Stimulated activated CD4-positive, alpha-beta T cell treated with anti-CD3 and anti-CD28 coated beads, Interleukin-1b, Interleukin-23, amount 100 ng/mL, for 24 hours (primary cell): ENCODE data around the gene GNAQ.

Experiments
- DNase-seq, 4 experiments: peaks; one replicate each; pipeline ENCODE4 v3.0.0-alpha.2; 2020; ENCODE audit warnings: low read depth in 4 of 4, low spot score in 1 of 4

The GNAQ gene

DNA sequence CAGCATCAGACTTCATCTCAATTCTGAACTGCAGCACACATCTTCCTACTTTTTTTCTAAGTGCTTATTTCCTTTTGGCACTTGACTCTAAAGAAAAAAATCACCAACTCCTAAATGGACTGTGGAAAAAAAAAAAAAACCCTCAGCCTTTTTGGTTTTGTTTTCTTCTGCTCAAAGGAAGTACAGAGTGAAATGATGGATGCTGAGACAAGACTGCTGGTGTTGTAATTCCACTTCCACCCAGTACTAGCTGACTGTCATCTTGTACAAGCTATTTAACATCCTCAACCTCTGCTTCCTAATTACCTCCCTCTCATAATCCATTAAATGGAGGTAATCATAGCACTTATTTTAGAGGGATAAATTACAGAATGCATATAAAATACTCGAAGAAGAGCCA is 212.0 kb downstream of the GNAQ start:
- no peak for DNase-seq

DNA sequence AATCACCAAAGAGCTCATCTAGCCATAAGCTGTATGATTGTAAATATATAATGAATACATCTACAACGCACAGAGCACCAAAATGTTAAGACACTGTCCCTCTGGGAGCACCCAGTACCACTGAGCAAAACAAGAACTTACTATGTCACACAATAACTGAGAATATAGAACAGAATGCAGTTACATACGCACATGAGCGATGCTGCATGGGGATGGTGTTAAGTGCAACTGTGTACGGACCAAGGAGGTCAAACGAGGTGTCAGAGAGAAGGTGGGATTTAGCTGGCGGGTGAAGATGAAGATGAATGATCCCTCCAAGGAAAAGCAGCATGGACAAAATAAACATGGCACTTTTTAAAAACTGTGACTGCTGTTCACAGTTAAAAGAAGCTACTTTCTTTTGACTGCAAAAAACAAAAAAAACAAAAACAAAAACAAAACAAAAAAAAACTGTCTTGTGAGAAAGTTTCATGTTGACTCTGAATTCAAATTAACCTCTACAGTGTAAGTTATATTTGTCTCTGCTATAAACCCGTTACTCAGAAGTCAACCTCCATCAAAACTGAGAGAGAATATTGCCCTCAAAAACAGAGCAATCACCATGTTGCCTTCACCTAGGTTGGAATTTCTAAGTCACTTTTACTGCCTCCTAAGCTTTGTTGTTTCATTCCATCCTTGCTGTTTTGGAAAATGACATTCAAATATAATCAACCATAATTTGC is 213.9 kb downstream of the GNAQ start:
- no peak for DNase-seq

DNA sequence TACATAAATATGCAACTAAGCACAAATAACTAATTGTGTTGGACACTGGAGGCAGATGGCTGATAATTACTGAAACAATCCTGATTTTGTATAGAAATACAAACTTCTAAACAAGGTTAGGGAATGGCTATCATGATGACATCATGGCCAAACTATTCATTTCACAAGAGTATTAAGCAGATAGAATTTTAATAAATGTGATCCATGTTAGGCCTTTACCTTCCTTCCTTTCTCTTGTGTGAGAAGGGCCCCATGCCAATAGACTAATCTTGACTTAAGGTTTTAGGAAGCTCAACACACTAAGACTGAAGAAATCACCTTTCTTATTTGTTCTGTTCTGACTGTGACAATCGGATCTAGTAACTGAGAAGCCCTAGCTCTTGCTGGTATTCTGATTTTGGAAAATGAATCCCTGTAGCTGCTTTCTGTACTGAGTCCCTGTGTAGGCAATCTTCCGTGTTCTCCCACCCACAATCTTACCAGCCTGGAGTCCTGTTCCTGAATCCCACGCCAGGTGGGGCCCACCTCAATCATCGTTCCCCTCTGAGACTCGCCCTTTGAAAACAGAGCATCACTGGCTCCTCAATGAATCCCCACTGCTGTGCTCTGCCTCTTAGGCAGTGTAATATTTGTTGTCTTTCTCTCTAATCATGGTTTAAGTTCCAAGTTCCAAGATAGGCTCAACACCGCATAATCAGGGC is 214.8 kb downstream of the GNAQ start:
- no peak for DNase-seq

DNA sequence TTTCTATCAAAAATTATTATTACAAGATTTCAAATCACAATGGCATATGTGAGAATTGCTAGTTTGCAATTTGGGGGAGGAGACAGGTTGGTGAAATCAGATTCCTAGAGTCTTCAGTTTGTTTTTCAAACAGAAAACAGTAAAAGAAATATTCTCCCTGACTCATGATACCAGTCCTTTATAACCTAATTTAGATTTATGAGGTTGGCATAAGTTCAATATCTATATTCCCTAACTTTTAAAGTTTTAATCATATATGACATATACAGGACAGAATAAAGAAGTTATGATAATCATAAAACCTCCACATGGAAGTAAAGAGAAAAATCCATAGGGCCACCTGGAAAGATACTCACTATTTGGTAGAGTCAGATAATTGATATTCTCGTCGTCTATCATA is 216.4 kb downstream of the GNAQ start:
- no peak for DNase-seq

DNA sequence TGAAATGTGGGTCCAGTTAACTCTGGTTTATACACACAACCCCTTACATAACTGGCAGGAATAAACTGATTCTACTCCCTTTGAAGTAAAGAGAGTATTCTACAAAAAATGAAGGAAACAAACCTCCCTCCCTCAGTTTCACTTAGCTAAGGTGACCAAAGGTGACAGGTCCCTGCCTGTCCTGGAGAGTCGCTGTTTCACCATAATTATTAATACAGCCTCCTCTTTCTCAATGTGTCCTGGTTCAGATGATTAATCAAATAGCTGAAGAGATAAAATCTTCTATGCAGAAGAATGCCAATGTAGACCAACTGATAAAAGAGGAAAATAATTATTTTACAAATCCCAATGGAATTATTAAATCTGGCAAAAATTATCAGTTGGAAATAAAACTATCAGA is 219.8 kb downstream of the GNAQ start:
- DNase-seq = no peak

DNA sequence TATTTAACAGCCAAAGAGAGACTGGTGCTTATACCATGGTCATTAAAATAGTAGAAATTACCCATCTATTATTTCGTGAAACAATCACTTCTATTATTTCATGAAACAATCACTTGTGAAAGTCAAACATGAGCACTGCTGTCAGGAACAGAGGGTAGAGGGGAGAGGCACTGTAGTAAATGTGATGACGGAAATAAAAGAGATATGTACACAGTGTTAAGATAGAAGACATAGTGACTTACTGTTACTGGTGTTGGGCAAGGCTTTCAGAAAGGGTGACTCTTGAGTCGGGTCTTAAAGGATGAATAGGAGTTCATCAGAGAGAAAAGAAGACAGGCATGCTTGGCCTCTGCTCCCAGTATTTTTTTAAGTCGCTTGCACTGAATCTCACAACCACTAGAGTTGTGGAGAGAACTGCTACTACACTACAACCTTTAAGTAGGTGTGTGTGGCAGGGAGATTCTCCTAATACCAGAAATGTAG is 220.9 kb downstream of the GNAQ start:
- no peak for DNase-seq

DNA sequence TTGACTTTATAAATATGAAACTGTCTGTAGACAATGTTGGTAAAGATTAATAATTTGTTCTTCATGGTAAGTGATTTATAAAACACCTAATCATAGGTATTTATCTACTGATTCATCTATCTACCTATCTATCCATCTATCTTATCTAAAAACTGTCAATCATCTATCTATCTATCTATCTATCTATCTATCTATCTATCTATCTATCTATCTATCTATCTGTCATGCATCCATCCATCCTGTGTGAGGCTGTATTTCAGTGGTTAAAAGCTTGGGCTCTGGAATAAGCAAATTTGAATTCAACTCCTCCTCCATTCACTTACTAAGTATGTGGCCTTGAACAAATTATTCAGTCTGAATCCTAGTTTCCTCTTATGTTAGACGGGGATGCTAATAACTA is 221.6 kb downstream of the GNAQ start:
- DNase-seq = no peak

DNA sequence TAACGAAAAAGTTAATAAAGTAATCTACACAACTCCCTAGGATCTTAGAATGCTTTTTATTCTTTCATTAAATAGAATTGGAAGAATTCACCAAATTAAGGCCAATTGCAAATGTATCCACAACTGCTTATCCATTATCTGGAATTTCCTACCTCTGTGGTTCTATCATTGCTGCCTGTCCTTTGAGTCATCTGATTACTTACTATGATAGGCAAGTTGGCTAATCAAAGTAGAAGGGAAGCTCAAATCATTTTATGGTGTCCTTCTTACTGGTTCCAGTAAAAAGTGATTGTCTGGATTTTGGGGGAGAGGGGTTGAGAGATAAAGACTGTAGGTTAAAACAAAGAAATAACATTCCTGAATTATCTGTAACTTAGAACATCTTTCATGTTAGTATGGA is 222.1 kb downstream of the GNAQ start:
- no peak for DNase-seq

DNA sequence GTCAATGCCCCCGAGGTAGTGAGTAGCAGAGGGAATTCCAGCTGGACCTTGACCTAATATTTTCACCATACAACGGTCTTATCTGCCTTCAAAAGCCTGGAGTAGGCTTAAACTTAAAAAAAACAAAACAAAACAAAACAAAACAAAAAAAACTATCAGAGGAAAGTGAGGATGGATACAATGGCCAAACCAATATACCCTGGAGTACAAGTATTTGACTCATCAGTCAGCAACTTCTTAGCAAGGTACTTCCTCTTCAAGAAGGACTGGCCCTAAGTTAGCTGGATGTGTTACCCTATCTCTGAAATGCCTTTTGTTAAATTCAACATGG is 222.9 kb downstream of the GNAQ start:
- no peak for DNase-seq

DNA sequence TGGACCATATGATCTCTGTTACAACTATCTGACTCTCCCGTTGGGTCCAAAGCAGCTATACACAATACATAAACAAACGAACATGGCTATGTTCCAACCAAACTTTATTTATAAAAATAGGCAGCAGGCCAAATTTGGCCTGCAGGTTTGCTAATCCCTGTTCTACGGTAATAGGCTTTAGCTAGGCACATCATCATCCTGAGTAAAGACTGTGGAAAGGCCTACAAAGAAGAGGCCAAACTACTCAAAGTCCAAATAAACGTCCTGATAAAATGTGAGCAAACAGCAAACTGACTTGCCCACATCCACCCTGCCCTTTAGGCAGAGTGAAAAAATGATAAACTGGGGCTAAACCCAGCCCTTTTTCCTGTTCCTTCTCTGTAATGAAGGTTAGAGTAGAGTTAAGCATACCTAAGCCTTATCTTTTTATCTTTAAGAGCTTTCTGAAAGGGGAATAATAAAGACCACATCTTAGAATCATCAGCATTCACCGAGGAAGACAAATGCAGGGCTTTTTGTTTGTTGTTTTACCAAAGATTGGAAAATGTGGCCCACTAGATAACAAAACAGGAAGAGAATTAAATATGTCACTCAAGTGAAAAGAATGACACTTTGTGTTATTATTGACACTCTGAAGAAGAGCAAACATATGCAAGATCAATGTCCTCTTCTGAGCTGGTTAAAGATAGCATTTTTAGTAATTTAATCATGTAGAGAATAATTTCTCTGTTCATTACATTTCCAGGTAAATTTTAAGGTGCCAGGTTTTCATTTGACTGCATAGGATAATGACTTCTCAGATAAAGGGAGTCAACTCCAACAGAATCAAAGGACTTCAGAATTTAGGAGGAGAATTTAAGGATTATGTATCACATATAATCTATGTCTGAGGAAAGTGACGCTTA is 223.5 kb downstream of the GNAQ start:
- no peak for DNase-seq

DNA sequence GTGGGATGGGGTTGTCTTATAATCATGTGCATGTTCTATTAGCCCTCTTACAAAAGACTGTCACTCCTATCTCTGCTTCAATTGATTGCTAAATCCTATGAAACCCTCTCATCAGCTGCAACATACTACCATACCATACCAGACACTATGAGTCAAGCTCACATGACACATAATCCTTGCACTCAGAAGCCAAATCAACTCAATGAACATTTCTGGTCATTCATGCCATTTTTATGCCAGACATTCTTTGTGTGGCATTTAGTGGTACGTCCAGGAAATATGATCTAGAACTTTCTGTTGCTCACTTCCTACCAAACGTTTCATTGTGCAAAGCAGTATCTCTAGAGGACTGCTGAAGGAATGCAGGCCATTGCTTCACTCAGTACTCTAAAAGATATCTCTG is 224.3 kb downstream of the GNAQ start:
- DNase-seq = no peak

DNA sequence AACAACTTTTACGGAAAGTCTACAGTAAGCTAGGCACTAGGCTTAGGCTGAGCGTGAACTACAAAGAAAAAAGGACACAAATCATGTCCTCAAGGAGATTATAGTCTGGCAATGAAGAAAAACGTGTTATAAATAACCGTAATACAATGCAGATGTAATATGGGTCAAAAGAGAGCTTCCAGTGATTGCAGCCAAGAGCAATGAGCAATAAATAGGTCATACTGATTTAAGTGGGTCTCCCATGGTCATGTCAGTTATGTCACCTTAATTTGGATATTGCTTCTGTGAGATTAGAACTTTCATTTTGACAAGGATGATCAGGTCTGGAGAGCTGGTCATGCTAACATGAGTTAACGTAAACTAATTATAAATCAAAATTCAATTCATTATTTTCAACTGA is 224.9 kb downstream of the GNAQ start:
- DNase-seq = no peak

DNA sequence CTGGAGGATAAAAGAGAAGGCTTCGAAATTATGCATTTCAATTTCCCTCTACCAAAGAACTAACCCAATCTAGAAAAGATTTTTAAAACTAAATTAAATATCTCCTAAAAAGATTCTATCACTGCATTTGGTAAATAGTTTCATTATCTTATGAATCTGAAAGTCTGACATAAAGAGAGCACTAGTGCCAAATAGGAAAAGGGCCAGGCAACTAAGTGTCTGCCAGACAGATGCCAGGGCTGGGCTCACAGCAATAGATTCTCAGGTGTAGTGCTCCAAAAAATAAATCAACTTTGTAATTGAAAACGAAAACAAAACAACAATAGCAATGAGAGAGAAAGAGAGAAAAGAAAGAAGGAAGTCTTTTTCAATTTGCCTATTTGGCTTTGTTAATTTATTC is 225.8 kb downstream of the GNAQ start:
- no peak for DNase-seq

DNA sequence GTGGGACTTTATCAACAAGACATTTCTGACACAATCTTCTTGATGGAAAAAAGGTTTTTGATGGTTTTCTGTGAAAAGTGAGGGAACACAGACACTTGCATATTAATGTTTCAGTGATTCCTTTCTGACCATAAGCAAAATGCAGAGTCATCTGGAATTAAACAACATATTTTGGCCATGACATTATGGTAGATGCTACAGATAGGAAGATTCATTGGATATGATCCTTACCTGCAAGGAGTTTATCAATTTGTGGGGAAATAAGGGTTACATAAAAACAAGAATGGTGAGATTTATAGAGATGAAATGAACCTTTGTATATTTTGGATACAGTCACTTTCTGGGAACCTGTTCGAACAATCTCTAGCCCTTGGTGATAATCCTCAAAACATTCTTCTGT is 228.2 kb downstream of the GNAQ start:
- no peak for DNase-seq

DNA sequence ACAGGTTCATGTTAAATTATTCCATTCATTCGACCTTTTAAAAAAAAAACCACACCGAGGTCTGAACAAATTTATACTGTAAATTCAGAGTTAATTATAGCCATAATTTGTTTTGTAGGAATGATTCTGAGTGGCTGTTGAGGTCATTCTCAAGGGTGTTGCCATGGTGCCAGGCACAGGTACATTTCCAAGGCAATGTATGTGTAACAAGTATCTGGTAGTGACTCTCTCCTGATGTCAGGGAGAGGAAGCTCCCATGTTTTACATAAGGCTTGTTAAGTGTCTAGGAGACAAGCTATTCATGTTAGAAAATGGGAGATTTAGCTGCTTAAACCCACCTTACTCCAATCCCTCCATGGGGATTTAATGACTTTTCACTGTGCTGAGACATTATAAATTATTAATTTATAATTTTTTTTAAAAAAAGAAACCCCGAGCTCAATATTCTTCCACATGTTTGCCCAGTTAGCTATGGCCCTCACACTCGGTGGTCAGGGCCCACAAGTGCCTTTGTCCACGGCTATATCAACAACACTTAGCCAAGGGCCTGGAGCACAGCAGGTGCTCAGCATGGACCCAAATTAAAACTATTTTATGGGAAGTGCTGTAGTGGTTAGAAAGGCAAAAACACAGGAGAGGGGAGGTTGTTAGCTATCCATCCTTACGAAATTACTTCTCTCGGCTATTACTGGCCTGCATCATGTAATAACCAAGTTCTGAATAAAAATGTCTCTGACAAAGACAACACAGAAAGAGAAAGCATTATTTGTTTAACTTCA is 228.9 kb downstream of the GNAQ start:
- DNase-seq = no peak

DNA sequence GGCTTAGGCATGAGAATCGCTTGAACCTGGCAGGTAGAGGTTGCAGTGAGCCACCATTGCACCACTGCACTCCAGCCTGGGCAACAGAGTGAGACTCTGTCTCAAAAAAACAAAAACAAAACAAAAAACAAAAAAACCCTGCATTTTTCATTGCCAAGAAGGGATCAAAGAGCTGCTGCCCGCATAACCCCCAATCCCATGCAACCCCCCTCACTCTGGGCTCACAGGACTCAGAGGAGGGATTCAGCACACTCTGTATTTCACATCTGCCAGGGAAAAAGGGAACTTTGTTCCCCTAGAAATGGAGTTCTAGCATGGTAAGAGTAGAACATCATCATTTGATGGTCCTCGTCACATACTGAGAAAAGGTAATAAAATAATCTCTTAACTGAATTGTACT is 229.5 kb downstream of the GNAQ start:
- DNase-seq = no peak

DNA sequence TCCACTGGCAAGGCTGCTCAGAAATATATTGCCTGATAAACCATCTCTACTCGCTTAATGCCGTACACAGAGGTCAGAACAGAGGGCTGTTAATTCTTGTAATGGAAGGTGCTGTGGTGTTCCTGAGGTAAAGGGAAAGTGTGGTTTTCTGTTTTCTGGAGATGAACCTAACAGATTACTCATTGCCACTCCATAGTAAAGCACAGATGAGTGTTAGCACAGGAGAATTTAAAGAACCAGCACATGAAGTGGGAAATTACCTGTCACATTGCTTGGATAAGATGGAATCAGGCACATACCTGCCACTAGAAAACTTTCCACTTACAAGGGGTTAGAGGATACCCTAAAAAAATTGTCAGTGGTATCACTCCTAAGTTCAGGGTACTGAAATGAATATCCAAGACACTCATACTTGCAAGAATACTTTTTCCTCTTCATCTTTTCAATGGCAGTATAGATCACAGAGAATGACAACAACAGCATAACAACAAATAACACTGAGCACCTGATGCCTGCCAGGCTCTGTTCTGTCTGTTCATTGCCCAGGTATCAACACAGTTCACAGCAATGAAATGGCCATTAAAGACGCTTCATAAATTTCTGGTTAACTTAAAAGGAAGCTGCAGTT is 230.6 kb downstream of the GNAQ start:
- DNase-seq = no peak

DNA sequence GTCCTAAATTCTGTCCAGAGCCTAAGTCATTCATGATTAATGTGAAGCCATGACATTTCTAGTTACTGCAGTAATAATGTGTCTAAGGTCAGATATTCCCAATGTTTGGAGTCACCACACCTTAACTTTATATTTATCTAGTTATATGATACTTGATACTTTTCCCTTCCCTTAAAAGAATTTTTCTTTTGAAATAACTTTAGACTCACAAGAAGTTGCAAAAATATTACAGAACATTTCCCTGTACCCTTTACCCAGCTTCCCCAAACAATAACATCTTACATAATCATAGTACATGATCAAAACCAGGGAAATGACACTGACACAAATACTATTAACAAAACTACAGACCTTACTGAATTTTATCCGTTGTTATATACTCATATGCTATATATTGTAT is 233.5 kb downstream of the GNAQ start:
- DNase-seq = no peak

DNA sequence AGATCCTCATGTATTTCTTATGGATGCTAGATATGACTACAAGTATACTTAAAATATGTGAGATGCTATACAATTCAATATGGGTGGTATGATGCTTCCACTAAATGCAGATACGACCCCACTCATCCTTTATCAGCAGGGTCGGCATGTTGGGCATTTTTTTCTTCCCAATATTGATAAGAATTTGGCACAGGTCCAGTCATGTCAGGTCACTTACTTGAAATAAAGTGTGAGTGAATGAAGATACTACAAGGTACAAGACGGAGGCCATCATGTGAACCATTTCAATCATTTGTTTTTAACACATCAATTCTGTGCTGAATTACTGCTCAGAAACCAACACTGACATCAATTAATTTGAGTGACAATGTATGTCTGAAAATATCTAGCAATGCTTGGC is 236.6 kb downstream of the GNAQ start:
- DNase-seq = no peak

DNA sequence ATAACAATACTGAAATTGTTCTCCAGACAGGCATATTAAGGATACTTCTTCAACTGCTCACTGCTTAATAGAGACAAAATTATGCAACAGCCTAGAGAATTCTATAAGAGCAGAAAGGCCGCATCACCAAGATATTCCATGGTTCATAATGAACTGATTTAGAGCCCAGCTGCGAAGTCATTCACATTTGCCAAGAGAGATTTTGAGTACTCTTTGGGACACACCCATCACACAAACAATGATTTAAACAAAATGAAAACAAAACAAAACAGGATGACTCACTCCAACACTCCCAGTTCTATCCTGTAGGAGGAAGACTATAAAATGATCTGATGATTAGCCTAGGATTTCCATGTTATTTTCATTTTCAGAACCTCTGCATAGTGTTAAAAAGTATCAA is 237.8 kb downstream of the GNAQ start:
- no peak for DNase-seq

DNA sequence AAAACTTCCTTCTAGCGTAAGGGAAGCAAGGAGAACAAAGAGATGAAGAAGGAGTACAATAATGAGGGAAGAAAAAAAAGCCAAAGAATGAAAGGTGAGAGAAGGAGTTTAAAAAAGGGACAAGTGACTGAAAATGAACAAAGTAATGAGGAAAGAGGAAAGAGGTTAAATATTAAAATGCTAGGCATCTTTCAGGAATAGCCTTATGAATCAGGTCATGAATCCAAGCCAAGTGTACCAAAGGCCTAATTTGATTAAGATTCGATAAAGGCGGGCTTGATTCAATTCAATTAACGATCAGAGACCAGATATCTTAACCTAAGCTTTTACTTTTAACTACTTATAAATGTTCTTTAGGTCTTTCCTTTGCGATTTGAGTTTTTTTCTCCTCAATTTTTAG is 241.7 kb downstream of the GNAQ start:
- DNase-seq = no peak
